ENCODE measurements around the gene PRKCH.

DNA sequence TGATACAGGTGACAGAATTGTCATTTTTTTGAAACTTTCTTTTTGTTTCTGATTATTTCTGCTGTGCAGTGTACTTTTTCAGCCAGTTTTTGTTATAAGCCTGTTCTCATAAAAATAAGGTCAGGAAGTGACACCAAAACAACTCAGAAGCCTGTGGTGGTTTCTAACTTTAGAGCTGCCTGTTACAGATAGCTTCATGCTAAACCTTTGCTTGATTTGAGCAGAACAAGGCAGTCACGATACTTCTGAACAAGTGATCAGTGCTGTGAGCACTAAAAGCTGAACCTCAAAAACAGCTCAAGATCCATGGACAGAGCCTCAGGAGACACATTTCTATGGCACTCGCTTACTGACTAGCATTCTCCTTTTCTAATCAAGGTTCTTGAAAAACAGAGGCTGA, 82.0 kb downstream of the PRKCH start:
- TF ChIP-seq, protein P1, sequence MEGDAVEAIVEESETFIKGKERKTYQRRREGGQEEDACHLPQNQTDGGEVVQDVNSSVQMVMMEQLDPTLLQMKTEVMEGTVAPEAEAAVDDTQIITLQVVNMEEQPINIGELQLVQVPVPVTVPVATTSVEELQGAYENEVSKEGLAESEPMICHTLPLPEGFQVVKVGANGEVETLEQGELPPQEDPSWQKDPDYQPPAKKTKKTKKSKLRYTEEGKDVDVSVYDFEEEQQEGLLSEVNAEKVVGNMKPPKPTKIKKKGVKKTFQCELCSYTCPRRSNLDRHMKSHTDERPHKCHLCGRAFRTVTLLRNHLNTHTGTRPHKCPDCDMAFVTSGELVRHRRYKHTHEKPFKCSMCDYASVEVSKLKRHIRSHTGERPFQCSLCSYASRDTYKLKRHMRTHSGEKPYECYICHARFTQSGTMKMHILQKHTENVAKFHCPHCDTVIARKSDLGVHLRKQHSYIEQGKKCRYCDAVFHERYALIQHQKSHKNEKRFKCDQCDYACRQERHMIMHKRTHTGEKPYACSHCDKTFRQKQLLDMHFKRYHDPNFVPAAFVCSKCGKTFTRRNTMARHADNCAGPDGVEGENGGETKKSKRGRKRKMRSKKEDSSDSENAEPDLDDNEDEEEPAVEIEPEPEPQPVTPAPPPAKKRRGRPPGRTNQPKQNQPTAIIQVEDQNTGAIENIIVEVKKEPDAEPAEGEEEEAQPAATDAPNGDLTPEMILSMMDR (IDR thresholded peaks at IDR 0.05; ENCODE audit: low read depth, low read length), result no peak
- TF ChIP-seq MYC (IDR thresholded peaks at IDR 0.05; ENCODE audit: low read depth, low read length) (no peak), POLR2A (IDR thresholded peaks at IDR 0.05; ENCODE audit: extremely low read depth, insufficient read length) (no peak)

Data from NB4 (cell line).